ENCODE measurements around the gene FAM184B. TPM values are rescaled to one million over a fixed set of nuclear protein-coding genes. Genes with fewer than 3 reads are reported as not detected.

The FAM184B gene
- total RNA-seq, 1 donor from 2014 or later, result not detected

DNA sequence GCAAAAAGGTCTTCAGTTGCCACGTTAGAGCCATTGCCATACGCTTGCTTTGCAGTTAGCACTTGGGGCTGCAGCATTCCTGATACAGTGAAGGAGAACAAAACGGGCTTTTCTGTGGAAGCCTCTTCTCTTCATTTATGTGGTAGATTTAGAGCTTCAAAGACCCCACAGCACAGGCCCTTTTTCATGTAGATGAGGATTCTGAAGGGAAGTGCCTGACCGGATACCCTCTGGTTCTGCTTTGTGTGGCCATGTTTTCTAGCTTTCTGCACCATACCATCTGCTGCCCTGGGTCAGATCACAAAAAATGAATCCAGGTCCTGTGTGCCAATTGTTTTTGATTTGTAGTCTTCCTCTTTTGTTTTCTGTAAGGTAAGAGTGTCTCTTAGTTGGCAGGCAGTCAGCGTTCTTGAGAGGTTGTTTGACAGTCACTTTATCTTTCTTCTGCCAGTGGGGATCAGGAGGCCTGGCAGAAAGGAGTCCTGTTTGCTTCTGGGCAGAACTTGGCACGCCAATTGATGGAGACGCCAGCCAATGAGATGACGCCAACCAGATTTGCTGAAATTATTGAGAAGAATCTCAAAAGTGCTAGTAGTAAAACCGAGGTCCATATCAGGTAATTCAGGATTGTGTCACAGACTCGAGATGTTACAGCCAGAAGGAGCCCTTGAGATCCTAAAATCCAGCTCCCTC, 196.8 kb downstream of the FAM184B start:
- Histone ChIP-seq H3K79me2 (ENCODE audit: low read depth) (no peaks in the 10 kb centered on the region), H3K27me3 (no peaks in the 10 kb centered on the region), H3K27ac (no peak overlapping the region), H3K9me3 (ENCODE audit: low read depth) (no peaks in the 10 kb centered on the region), H3K4me2 (no peak overlapping the region), H3K36me3 (peaks cover 9% of the 10 kb centered on the region), H3K4me1 (no peaks in the 10 kb centered on the region), H3K9ac (peak overlapping the region; percentile 20), H3K4me3 (no peak overlapping the region), H2AFZ (replicated peaks) (no peak overlapping the region), H4K20me1 (ENCODE audit: low read depth) (no peaks in the 10 kb centered on the region), H3F3A (ENCODE audit: low read depth) (no peaks in the 10 kb centered on the region)
- H3K9me3 Mint-ChIP-seq, result no peaks in the 10 kb centered on the region
- DNase-seq (ENCODE audit: low spot score), result no peak
- no peaks in the 10 kb centered on the region for H3K4me1 Mint-ChIP-seq
- no peak overlapping the region for H3K4me3 Mint-ChIP-seq
- H3K36me3 Mint-ChIP-seq, result peaks cover 17% of the 10 kb centered on the region
- no peaks in the 10 kb centered on the region for H3K27me3 Mint-ChIP-seq (ENCODE audit: insufficient read depth, low read depth)
- TF ChIP-seq EZH2 (IDR thresholded peaks at IDR 0.05) (no peak), EZH2phosphoT487 (IDR thresholded peaks at IDR 0.05) (no peak)
- TF ChIP-seq, protein P1, sequence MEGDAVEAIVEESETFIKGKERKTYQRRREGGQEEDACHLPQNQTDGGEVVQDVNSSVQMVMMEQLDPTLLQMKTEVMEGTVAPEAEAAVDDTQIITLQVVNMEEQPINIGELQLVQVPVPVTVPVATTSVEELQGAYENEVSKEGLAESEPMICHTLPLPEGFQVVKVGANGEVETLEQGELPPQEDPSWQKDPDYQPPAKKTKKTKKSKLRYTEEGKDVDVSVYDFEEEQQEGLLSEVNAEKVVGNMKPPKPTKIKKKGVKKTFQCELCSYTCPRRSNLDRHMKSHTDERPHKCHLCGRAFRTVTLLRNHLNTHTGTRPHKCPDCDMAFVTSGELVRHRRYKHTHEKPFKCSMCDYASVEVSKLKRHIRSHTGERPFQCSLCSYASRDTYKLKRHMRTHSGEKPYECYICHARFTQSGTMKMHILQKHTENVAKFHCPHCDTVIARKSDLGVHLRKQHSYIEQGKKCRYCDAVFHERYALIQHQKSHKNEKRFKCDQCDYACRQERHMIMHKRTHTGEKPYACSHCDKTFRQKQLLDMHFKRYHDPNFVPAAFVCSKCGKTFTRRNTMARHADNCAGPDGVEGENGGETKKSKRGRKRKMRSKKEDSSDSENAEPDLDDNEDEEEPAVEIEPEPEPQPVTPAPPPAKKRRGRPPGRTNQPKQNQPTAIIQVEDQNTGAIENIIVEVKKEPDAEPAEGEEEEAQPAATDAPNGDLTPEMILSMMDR (IDR thresholded peaks at IDR 0.05), result no peak
- H3K27ac Mint-ChIP-seq, result no peak overlapping the region

DNA sequence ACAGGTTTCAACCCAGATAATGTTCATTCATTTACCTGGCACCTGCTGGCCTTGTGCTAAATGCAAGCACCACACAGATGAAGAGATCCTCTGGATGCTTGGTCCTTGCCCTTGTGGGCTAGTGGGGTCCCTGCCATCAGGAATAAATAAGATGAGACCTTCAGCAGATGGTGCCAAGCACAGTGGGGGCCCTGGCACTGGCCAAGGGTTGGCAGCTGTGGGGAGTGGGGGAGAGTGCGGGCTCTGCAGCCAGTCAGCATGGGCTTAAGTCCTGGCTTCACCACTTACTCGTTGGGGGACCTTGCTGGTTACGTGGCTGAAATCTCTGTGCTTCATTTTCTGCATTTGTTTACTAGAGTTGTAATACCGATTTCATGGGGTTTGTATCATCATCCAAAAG, 197.5 kb downstream of the FAM184B start:
- Histone ChIP-seq H3K4me2 (no peak overlapping the region), H3K9ac (no peak overlapping the region), H3K9me3 (ENCODE audit: low read depth) (no peaks in the 10 kb centered on the region), H3K36me3 (peaks cover 9% of the 10 kb centered on the region), H3K4me1 (no peaks in the 10 kb centered on the region), H2AFZ (replicated peaks) (no peak overlapping the region), H4K20me1 (ENCODE audit: low read depth) (no peaks in the 10 kb centered on the region), H3K27ac (no peak overlapping the region), H3F3A (ENCODE audit: low read depth) (no peaks in the 10 kb centered on the region), H3K4me3 (no peak overlapping the region), H3K27me3 (no peaks in the 10 kb centered on the region), H3K79me2 (ENCODE audit: low read depth) (peaks cover 6% of the 10 kb centered on the region)
- no peak overlapping the region for H3K27ac Mint-ChIP-seq
- H3K4me1 Mint-ChIP-seq, result peaks cover under 1% of the 10 kb centered on the region
- H3K4me3 Mint-ChIP-seq, result no peak overlapping the region
- peaks cover 17% of the 10 kb centered on the region for H3K36me3 Mint-ChIP-seq
- H3K9me3 Mint-ChIP-seq, result no peaks in the 10 kb centered on the region
- no peaks in the 10 kb centered on the region for H3K27me3 Mint-ChIP-seq (ENCODE audit: insufficient read depth, low read depth)
- no peak for TF ChIP-seq EZH2 (IDR thresholded peaks at IDR 0.05)
- TF ChIP-seq EZH2phosphoT487 (IDR thresholded peaks at IDR 0.05), result no peak
- TF ChIP-seq, protein P1 (IDR thresholded peaks at IDR 0.05), result no peak
- DNase-seq (ENCODE audit: low spot score), result no peak

DNA sequence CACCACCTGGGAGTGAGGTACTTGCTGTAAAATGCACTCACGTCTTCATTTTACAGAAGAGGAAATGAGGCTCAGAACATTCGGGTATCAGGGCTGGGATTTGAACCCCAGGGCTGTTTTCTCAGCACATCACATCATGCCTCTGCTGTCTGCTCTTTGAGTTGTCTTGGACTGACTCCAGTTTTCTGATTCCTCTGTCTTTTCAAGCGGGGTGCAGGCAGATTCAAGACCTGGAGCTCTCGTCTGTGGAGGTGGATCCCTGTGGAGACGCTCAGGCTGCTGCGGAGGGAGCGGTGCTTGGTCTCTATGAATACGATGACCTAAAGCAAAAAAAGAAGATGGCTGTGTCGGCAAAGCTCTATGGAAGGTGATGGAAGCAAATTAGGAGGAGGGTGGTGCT, 198.1 kb downstream of the FAM184B start:
- Mint-ChIP-seq H3K4me3 (no peak overlapping the region), H3K9me3 (no peaks in the 10 kb centered on the region), H3K36me3 (peaks cover 15% of the 10 kb centered on the region), H3K27me3 (ENCODE audit: insufficient read depth, low read depth) (no peaks in the 10 kb centered on the region), H3K27ac (no peak overlapping the region), H3K4me1 (peaks cover 8% of the 10 kb centered on the region)
- no peak overlapping the region for H3K4me2 ChIP-seq
- no peaks in the 10 kb centered on the region for H3K9me3 ChIP-seq (ENCODE audit: low read depth)
- H2AFZ ChIP-seq (replicated peaks), result no peak overlapping the region
- no peak overlapping the region for H3K4me3 ChIP-seq
- peaks cover 3% of the 10 kb centered on the region for H4K20me1 ChIP-seq (ENCODE audit: low read depth)
- no peak overlapping the region for H3K27ac ChIP-seq
- no peaks in the 10 kb centered on the region for H3F3A ChIP-seq (ENCODE audit: low read depth)
- no peaks in the 10 kb centered on the region for H3K4me1 ChIP-seq
- H3K9ac ChIP-seq, result no peak overlapping the region
- H3K27me3 ChIP-seq, result no peaks in the 10 kb centered on the region
- TF ChIP-seq EZH2 (IDR thresholded peaks at IDR 0.05), result no peak
- TF ChIP-seq EZH2phosphoT487 (IDR thresholded peaks at IDR 0.05), result no peak
- TF ChIP-seq, protein P1 (IDR thresholded peaks at IDR 0.05), result no peak
- peaks cover 12% of the 10 kb centered on the region for H3K79me2 ChIP-seq (ENCODE audit: low read depth)
- DNase-seq (ENCODE audit: low spot score), result no peak
- peaks cover 5% of the 10 kb centered on the region for H3K36me3 ChIP-seq

All from neural progenitor cell (in vitro differentiated cells).